ENCODE measurements around the gene ANK3.

- no peak for TF ChIP-seq CTCF (IDR thresholded peaks at IDR 0.05)
- TF ChIP-seq POLR2A (IDR thresholded peaks at IDR 0.05): no peak
These were observed 6.0 kb upstream of the ANK3 start for GRCh38 chr10:60395711-60396110.

All from testis (tissue), 2 donors.